OCI-LY7 (cell line): Measurements from ENCODE around the gene ENAH. TPM values are rescaled to one million over a fixed set of nuclear protein-coding genes. Genes with fewer than 3 reads are reported as not detected.

Source experiments
- BruUV-seq: library from RNA; stranded (reverse); fragments of 400-500 nt; replicated peaks from 2 replicates; lab custom pipeline; 2021; lab: Mats Ljungman, UMichigan
- CTCF ChIA-PET: fragments of 300-600 bp; sonication (Branson Sonifier 250); formaldehyde crosslinking; loops from one replicate; lab custom pipeline; 2022; ENCODE audit warnings: antibody characterized with exemption; ENCODE audit not compliant: unreplicated experiment; lab: Charles Lee
- POLR2A ChIA-PET: fragments of 300-600 bp; sonication (Branson Sonifier 250); formaldehyde crosslinking; loops from one replicate; lab custom pipeline; 2022; ENCODE audit warnings: antibody characterized with exemption; lab: Charles Lee
- DNase-seq: peaks from one replicate; pipeline ENCODE4 v3.0.0-alpha.2; 2015; ENCODE audit warnings: low spot score
- H2AFZ ChIP-seq: fragments of 200-600 bp; sonication (generic), shearing (Covaris generic); 2 replicates; pipeline ENCODE4 v1.6.1; 2014; ENCODE audit warnings: mild to moderate bottlenecking, antibody characterized with exemption, low read length, moderate library complexity
- H3K27ac ChIP-seq: fragments of 200-600 bp; sonication (generic); 2 replicates; pipeline ENCODE4 v1.5.1; 2014; ENCODE audit warnings: mixed run types, low read depth, mild to moderate bottlenecking, moderate library complexity, low read length, inconsistent platforms; ENCODE audit not compliant: poor library complexity, severe bottlenecking
- H3K36me3 ChIP-seq: fragments of 200-600 bp; sonication (generic); 2 replicates; pipeline ENCODE4 v1.6.1; 2014; ENCODE audit warnings: mild to moderate bottlenecking, antibody characterized with exemption, low read length, moderate library complexity, mixed read lengths; ENCODE audit not compliant: insufficient read depth
- H3K4me1 ChIP-seq: fragments of 200-600 bp; sonication (generic); 2 replicates; pipeline ENCODE4 v1.5.1; 2014; ENCODE audit warnings: mild to moderate bottlenecking, low read length; ENCODE audit not compliant: insufficient read depth, poor library complexity, severe bottlenecking
- H3K4me2 ChIP-seq: fragments of 200-600 bp; sonication (generic); 2 replicates; pipeline ENCODE4 v1.6.1; 2014; ENCODE audit warnings: mild to moderate bottlenecking, low read length
- H3K4me3 ChIP-seq: fragments of 200-600 bp; sonication (generic); 2 replicates; pipeline ENCODE4 v1.5.1; 2014; ENCODE audit warnings: mild to moderate bottlenecking, low read depth, low read length; ENCODE audit not compliant: poor library complexity, severe bottlenecking
- H3K79me2 ChIP-seq: fragments of 200-600 bp; sonication (generic); 2 replicates; pipeline ENCODE4 v1.6.1; 2016; ENCODE audit warnings: low read depth, mild to moderate bottlenecking, low read length, moderate library complexity, mixed read lengths; ENCODE audit not compliant: insufficient read depth
- H3K9me2 ChIP-seq: fragments of 200-600 bp; sonication (generic); 2 replicates; pipeline ENCODE4 v1.6.1; 2016; ENCODE audit warnings: mild to moderate bottlenecking, low read length, mixed read lengths; ENCODE audit not compliant: insufficient read depth
- H3K9me3 ChIP-seq: fragments of 200-600 bp; sonication (generic); 2 replicates; pipeline ENCODE4 v1.6.1; 2014; ENCODE audit warnings: mild to moderate bottlenecking, mixed run types, low read length, mixed read lengths
- H4K20me1 ChIP-seq: fragments of 200-600 bp; sonication (generic); 2 replicates; pipeline ENCODE4 v1.6.1; 2014; ENCODE audit warnings: mild to moderate bottlenecking, antibody characterized with exemption, low read length, moderate library complexity, mixed read lengths; ENCODE audit not compliant: insufficient read depth
- EZH2phosphoT487 ChIP-seq: fragments of 200-600 bp; sonication (generic); IDR thresholded peaks from 2 replicates; pipeline ENCODE4 v1.6.1; 2018; ENCODE audit warnings: low read depth, borderline replicate concordance, mild to moderate bottlenecking, mixed run types, antibody characterized with exemption, low read length, moderate library complexity, mixed read lengths
- intact Hi-C: fragments of 100-400 bp; cut with micrococcal nuclease; formaldehyde crosslinking; loops from one replicate; pipeline ENCODE4 v1.10.0; 2022; ENCODE audit not compliant: unreplicated experiment
- total RNA-seq, 2 experiments: library from RNA; depleted of rRNA in 1 of 2; stranded (reverse); fragments of >200 nt in 1 of 2; shearing (Covaris generic) in 1 of 2; gene quantifications; 2 replicates each; pipeline ENCODE4 v1.2.3, GENCODE V29; 2014 to 2022
- TF ChIP-seq, protein P1 (sequence below): fragments of 200-600 bp; sonication (generic); conservative IDR thresholded peaks from 2 replicates; pipeline ENCODE4 v1.5.1; 2014; ENCODE audit warnings: mild to moderate bottlenecking, antibody characterized with exemption, low read length, moderate library complexity, mixed read lengths

ENAH gene
- total RNA-seq, 2 experiments from 2014 or later, result 4.6 to 18.1 TPM

GRCh38 chr1:225693085-225693696 is 40.3 kb upstream of the ENAH start:
- TF ChIP-seq, protein P1, sequence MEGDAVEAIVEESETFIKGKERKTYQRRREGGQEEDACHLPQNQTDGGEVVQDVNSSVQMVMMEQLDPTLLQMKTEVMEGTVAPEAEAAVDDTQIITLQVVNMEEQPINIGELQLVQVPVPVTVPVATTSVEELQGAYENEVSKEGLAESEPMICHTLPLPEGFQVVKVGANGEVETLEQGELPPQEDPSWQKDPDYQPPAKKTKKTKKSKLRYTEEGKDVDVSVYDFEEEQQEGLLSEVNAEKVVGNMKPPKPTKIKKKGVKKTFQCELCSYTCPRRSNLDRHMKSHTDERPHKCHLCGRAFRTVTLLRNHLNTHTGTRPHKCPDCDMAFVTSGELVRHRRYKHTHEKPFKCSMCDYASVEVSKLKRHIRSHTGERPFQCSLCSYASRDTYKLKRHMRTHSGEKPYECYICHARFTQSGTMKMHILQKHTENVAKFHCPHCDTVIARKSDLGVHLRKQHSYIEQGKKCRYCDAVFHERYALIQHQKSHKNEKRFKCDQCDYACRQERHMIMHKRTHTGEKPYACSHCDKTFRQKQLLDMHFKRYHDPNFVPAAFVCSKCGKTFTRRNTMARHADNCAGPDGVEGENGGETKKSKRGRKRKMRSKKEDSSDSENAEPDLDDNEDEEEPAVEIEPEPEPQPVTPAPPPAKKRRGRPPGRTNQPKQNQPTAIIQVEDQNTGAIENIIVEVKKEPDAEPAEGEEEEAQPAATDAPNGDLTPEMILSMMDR, result no peak
- no peak for TF ChIP-seq EZH2phosphoT487
- CTCF ChIA-PET, result no interaction called here

DNA sequence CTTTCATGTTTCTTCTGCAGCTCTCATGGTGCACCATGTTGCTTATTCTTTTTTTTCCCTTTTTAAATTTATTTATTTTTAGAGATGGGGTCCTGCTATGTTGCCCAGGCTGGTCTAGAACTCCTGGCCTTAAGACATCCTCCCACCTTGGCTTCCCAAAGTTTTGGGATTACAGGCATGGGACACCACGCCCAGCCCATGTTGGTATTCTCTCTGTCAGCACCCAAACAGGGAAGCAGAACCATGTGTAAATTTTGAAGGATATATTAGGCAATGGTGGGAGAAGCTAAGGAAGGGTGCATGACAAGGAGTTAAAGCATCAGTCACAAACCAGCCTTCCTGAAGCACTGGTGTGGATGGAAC is 39.6 kb upstream of the ENAH start:
- H3K79me2 ChIP-seq, result no peaks in the 10 kb centered on the region
- H3K9me2 ChIP-seq, result no peaks in the 10 kb centered on the region
- H3K36me3 ChIP-seq, result no peaks in the 10 kb centered on the region
- no TSS peak for BruUV-seq
- TF ChIP-seq EZH2phosphoT487, result no peak
- TF ChIP-seq, protein P1, result no peak
- H3K27ac ChIP-seq, result no peak overlapping the region
- H2AFZ ChIP-seq, result no peak overlapping the region
- intact Hi-C loops, result no loop called here
- no peak overlapping the region for H3K4me3 ChIP-seq
- no peak for DNase-seq
- no peaks in the 10 kb centered on the region; the same call in 1 of the 2 replicates for H3K9me3 ChIP-seq
- ChIA-PET POLR2A (interaction anchor here (1.3 to 1.6 kb wide), 2 partner anchors 24 to 49 kb away, joined by 3 read pairs; no protein-coding TSS in a partner anchor), CTCF (no interaction called here)
- peaks cover 14% of the 10 kb centered on the region for H3K4me1 ChIP-seq
- no peaks in the 10 kb centered on the region for H4K20me1 ChIP-seq
- no peak overlapping the region for H3K4me2 ChIP-seq

More at GRCh38 chr1:225693085-225693696, 40.3 kb upstream of the ENAH start:
- Histone ChIP-seq H3K36me3 (no peaks in the 10 kb centered on the region), H2AFZ (no peak overlapping the region), H3K27ac (no peak overlapping the region), H3K79me2 (no peaks in the 10 kb centered on the region), H3K9me2 (no peaks in the 10 kb centered on the region), H3K4me3 (no peak overlapping the region), H3K4me2 (no peak overlapping the region), H3K9me3 (no peaks in the 10 kb centered on the region; the same call in 1 of the 2 replicates), H4K20me1 (no peaks in the 10 kb centered on the region), H3K4me1 (peaks cover 9% of the 10 kb centered on the region)
- intact Hi-C loops, result no loop called here
- DNase-seq, result no peak
- POLR2A ChIA-PET, result interaction anchor here (1.3 to 1.6 kb wide), 2 partner anchors 23 to 50 kb away, joined by 3 read pairs; no protein-coding TSS in a partner anchor
- no TSS peak for BruUV-seq
